NCI-H82 treated with DMSO at 0.1 percent for 48 hours (cell line): ENCODE measurements around the gene ADARB2.

Experiments
- DNase-seq: peaks from one replicate; lab custom pipeline; 2025; ENCODE audit not compliant: unreplicated experiment; lab: John Stamatoyannopoulos, UW

The ADARB2 gene

DNA sequence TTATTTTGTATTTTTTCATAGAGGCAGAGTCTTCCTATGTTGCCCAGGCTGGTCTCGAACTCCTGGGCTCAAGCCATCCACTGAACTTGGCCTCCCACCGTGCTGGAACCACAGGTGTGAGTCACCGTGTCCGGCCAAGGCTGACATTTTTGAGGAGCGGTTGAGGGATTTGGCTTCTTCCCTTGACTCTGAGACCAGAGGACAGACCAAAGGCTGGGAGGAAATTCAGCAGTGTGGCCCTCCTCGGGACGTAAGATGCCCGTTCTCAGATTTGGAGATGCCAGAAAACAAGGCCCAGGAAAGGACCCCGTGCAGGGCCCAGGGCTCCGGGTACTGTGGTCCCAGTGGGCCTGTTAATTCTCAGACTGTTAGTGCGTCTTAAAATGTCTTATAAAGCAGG is 535.0 kb downstream of the ADARB2 start:
- DNase-seq, result no peak

- DNase-seq, result no peak
Observed at GRCh38 chr10:1200866-1201807, 536.2 kb downstream of the ADARB2 start.

- DNase-seq, result no peak
Observed at GRCh38 chr10:1199897-1200721, 537.2 kb downstream of the ADARB2 start.

GRCh38 chr10:1199345-1199673 is 538.0 kb downstream of the ADARB2 start:
- no peak for DNase-seq

DNA sequence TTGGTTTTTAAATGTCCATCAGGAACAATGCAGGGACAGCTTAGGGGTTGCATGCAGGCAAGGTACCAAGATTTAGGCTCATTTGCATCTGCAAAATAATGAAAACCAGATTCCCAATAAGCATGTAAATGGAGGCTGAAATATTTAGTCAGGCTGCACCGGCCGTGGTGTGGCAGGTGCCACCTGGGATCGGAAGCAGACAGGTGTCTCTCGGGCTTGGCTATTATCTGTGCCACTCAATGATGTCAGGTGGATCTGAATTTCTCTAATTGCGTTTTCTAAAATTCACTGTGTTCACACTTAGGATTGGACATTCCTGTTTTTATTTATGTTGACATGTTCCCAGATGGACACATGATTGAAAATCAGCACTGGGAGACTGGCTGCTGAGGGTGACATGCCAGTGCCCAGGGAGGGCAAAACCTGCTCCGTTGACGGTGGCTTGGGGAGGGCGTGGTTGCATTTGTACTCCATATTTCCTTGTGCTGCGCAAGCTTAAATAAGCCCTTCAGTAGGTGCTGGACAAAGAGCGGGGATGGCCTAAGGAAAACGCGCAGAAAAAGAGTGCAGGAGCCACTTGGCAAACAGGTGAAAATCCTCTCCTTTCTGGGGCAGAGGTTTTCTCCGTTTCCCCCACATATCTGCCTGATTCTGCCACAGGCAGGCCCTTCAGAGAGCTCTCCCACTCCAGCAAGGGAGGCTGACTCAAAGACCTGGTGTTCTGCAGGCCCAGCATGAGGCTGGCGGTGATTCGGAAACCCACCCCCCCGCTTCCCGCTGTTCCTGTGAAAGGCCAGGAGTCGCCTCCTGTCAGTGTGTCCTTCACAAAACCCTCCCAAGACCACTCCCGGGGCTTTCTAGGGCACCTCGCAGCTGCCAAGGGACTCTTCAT is 538.6 kb downstream of the ADARB2 start:
- no peak for DNase-seq

DNA sequence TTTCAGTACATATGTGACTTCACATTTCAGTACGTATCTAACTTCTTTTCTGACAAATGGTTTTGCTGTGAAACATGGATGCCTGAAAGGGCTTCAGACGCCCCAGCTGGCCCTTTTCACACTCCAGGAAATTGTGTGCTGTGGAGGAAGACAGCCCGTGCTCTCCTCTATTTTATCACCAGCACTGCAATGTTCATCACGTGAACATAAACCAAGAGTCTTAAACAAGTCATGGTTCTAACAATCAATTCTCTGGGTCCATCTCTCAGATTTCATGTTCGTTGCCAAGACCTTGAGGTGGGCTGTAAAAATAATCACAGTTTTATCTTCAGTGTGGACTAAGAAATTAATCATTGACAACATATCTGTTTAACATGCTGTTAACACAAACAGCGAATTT is 539.9 kb downstream of the ADARB2 start:
- DNase-seq, result no peak

DNA sequence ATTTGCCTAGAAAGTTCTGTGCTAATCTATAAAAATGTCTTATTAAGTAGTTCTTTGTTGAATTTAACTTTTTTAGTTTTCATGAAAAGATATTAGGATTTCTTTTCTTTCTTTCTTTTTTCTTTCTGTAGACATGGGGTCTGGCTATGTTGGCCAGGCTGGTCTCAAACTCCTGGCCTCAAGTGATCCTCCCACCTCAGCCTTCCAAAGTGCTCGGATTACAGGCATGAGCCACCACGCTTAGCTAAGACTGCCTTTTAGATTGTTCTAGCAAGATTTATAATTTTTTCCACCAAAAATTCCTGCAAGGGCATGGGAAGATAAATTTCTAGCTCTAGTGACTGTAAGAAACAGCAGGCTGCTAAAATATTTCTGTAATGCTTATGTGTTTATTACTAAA is 540.7 kb downstream of the ADARB2 start:
- no peak for DNase-seq

GRCh38 chr10:1195828-1196227 is 541.5 kb downstream of the ADARB2 start:
- DNase-seq, result no peak

DNA sequence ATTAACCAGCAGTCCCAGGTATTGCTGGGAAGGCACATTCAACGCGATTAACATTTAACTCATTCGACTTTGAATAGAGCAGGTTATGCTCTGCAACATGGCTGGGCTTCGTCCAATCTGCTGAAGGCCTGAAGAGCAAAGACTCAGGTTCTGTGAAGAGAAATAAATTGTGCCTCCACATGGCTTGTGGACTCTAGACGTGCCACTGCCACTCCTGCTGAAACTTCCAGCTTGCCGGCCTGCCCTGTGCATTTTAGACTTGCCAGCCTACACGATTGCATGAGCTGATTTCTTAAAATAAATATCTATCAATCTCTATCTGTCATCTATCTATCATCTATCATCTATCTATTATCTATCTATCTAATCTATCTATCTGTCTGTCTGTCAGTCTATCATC is 543.2 kb downstream of the ADARB2 start:
- no peak for DNase-seq

- DNase-seq, result no peak
Observed at GRCh38 chr10:1193561-1193960, 543.8 kb downstream of the ADARB2 start.

- no peak for DNase-seq
Observed at GRCh38 chr10:1191752-1192151, 545.6 kb downstream of the ADARB2 start.

- DNase-seq, result no peak
Observed at GRCh38 chr10:1190791-1191490, 546.4 kb downstream of the ADARB2 start.

DNA sequence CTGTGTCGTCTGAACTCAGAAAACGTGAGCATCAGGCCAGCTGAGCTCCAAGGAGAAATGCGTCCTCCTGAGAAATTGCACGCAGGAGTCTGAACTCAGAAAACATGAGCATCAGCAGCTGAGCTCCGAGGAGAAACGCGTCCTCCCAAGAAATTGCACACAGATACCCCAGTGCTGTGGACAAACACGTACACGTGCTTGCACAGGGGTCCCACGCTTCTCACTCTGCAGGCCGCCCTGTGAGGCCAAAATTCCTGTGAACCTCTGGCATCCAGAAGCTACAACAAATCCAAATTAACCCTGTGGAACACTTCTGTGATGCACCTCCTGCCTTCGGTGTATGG is 547.3 kb downstream of the ADARB2 start:
- no peak for DNase-seq

- no peak for DNase-seq
Observed at GRCh38 chr10:1189166-1190051, 547.9 kb downstream of the ADARB2 start.

DNA sequence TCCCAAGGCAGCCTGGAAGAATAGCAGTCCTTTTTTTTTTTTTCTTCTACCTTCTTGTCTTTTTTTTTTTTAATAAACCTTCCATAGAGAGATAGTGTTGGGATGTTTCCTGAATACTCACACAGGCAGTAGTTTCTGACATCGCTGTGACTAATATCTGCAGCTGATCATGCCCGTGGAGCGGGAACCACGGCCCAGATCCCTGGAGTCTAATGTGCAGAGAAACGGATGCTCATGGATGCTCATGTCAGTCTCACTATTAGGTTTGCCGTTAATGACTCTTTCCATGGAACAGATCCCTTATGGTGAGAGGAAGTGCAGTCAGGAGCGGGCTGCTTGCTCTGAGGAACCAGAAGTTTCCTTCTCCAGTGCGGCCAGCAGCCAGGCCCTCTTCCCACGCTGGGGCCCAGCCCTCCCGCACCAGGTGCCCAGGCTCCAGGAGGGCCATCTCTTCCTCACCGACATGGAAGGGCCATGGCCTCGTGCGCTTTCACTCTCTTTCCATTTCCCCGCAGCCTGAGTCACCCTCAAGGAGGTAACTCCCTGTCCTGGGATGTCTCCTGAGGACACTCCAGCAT is 548.7 kb downstream of the ADARB2 start:
- DNase-seq, result no peak

DNA sequence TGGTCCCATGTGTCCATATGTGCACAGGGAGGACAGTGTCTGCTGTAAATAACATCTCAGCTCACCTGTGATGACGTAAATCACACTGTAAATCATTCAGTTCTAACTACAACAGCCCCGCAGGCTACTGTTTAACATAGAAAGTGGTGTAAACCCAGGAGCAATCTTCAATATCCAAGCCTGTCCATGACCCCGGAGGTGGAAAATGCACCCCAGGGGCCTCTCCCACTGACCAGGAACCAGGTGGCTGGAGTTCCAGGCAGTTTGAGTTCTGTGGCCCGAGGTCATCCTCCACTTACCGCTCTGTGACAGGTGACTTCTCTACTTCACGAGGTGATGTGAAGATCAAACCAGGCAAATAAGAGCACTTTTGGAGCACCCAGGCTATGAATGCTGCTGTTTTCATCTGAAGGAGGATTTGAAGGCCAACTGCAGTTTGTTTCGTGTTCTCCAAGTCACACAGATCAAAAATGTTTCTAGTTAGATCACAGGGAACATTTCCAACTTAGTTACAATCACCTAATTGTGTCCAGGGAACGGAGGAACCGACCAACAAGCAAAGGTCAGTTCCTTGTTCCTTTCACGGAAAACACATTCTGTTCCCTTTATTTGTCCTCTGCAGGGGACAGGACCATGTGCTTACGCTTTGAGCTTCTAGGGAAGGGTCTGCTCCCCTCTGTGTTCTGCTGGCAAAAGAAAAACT is 549.3 kb downstream of the ADARB2 start:
- DNase-seq, result no peak

- no peak for DNase-seq
Observed at GRCh38 chr10:1187151-1187854, 550.0 kb downstream of the ADARB2 start.

GRCh38 chr10:1186683-1186990 is 550.7 kb downstream of the ADARB2 start:
- DNase-seq, result no peak
